Spleen (tissue), 11 donors: ENCODE results near the gene OR8B8. TPM values are rescaled to one million over a fixed set of nuclear protein-coding genes. Genes with fewer than 3 reads are reported as not detected.

Source experiments
- DNase-seq: peaks from one replicate; pipeline ENCODE4 v3.0.0-alpha.2; 2020
- H3K27ac ChIP-seq, 8 donors: fragments of 200-600 bp; sonication (generic) in 7 of 8; 1 replicate in 4 of 8; 2 replicates in 4 of 8; pipeline versions ENCODE4 v1.5.0 to v1.8.0; 2016 to 2021; ENCODE audit warnings: inconsistent platforms in 4 of 8, mild to moderate bottlenecking in 4 of 8, moderate library complexity in 1 of 8
- H3K27me3 ChIP-seq, 7 donors: fragments of 200-600 bp; sonication (generic) in 6 of 7; replicated peaks in 1 of 7; 1 replicate in 4 of 7; 2 replicates in 3 of 7; pipeline versions ENCODE4 v1.5.0 to v1.8.0; 2016 to 2021; ENCODE audit warnings: inconsistent platforms in 3 of 7, mild to moderate bottlenecking in 1 of 7
- H3K36me3 ChIP-seq, 6 donors: fragments of 200-600 bp; sonication (generic) in 5 of 6; 1 replicate in 4 of 6; 2 replicates in 2 of 6; pipeline versions ENCODE4 v1.5.0 to v1.8.0; 2016 to 2021; ENCODE audit warnings: inconsistent platforms in 2 of 6
- H3K4me1 ChIP-seq, 6 donors: fragments of 200-600 bp; sonication (generic) in 5 of 6; 1 replicate in 3 of 6; 2 replicates in 3 of 6; pipeline versions ENCODE4 v1.5.0 to v1.8.0; 2016 to 2021; ENCODE audit warnings: inconsistent platforms in 3 of 6
- H3K4me3 ChIP-seq, 8 donors: fragments of 200-600 bp; sonication (generic) in 7 of 8; 1 replicate in 4 of 8; 2 replicates in 4 of 8; pipeline versions ENCODE4 v1.5.0 to v1.8.0; 2016 to 2021; ENCODE audit warnings: inconsistent platforms in 4 of 8, mild to moderate bottlenecking in 4 of 8, moderate library complexity in 2 of 8
- H3K9me3 ChIP-seq, 8 donors: fragments of 200-600 bp; sonication (generic) in 7 of 8; 1 replicate in 4 of 8; 2 replicates in 4 of 8; pipeline versions ENCODE4 v1.5.0 to v1.8.0; 2016 to 2021; ENCODE audit warnings: inconsistent platforms in 4 of 8
- POLR2A ChIP-seq, 3 donors: fragments of 450-650 bp; IDR thresholded peaks; one replicate each; pipeline ENCODE4 v1.5.1; 2017; ENCODE audit warnings: antibody characterized with exemption in 3 of 3, mild to moderate bottlenecking in 1 of 3
- POLR2AphosphoS5 ChIP-seq, 3 donors: sonication (generic); formaldehyde crosslinking; IDR thresholded peaks; one replicate each; pipeline ENCODE4 v1.5.1; 2017; ENCODE audit warnings: antibody characterized with exemption in 3 of 3
- WGBS, 5 donors: extraction: QIAGEN DNeasy Blood & Tissue Kit in 3 of 5; methylation state at CpG; one replicate each; pipeline versions ENCODE4 v1.1.5 to v1.1.7; 2013 to 2018; 5-methylcytosine and 5-hydroxymethylcytosine counted together
- intact Hi-C: fragments of 100-400 bp; cut with DNase I; formaldehyde crosslinking; loops from one replicate; pipeline ENCODE4 v1.15.0; 2023; ENCODE audit warnings: low total_unique reads
- polyA plus RNA-seq, 3 donors: library from polyadenylated mRNA; stranded (reverse); fragments of 200-250 nt; gene quantifications; one replicate each; pipeline ENCODE4 v1.2.1, GENCODE V29; 2013
- total RNA-seq, 7 donors: library from RNA; depleted of rRNA in 3 of 7; stranded (reverse); fragments of >200 nt in 3 of 7; fragmentation: NEBNext Ultra II Directional in 4 of 7; extraction: Animal tissue kit (Norgen Biotek cat#: 25700) in 4 of 7; gene quantifications; one replicate each; pipeline versions ENCODE4 v1.1.0 to v1.2.1, GENCODE V29; 2016 to 2021
- TF ChIP-seq, protein P1 (sequence below), 11 experiments: fragments of 200-600 bp in 7 of 11; fragments of 450-650 bp in 4 of 11; sonication (generic) in 4 of 11; IDR thresholded peaks in 8 of 11; conservative IDR thresholded peaks in 3 of 11; 1 replicate in 7 of 11; 2 replicates in 4 of 11; pipeline versions ENCODE4 v1.4.0 to v1.8.0; 2016 to 2021; ENCODE audit warnings: antibody characterized with exemption in 11 of 11, inconsistent platforms in 4 of 11, mild to moderate bottlenecking in 1 of 11
- donor health status: healthy with polysubstance abuse.
- donor health status: DM: no; HTN: no; CAD: no; lungs with moderate emphysema.
- donor health status: DM: no; HTN: no; CAD: no.
- donor health status: Bipolar disorder and iron deficiency.
- donor health status: healthy.
- donor health status: DM: no; HTN: no; CAD: no.
- donor health status: DM: yes; HTN: yes; CAD: no.

The OR8B8 gene
- total and polyA plus RNA-seq, 10 donors: not detected

DNA sequence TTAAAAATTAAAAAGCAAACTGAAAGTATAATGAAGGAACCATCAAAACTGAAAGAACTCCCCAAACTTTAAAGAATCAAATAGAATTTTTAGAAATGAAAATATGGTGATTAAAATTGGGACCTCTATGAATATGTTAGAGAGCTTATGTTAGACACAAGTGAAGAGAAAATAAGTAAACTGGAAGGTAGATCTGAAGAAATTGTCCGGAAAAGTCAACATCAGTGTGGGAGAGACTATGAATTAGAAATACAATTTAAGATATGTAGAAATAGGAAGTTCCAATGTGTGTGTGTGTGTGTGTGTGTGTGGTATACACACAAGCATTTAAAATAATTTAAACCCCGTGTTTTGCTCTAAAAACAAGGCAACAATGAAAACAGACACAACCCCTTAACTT lies 15.9 kb downstream of the OR8B8 start:
- H3K4me3 ChIP-seq: no peak overlapping the region
- no peak overlapping the region for H3K27ac ChIP-seq
- TF ChIP-seq, protein P1, sequence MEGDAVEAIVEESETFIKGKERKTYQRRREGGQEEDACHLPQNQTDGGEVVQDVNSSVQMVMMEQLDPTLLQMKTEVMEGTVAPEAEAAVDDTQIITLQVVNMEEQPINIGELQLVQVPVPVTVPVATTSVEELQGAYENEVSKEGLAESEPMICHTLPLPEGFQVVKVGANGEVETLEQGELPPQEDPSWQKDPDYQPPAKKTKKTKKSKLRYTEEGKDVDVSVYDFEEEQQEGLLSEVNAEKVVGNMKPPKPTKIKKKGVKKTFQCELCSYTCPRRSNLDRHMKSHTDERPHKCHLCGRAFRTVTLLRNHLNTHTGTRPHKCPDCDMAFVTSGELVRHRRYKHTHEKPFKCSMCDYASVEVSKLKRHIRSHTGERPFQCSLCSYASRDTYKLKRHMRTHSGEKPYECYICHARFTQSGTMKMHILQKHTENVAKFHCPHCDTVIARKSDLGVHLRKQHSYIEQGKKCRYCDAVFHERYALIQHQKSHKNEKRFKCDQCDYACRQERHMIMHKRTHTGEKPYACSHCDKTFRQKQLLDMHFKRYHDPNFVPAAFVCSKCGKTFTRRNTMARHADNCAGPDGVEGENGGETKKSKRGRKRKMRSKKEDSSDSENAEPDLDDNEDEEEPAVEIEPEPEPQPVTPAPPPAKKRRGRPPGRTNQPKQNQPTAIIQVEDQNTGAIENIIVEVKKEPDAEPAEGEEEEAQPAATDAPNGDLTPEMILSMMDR (IDR thresholded peaks at IDR 0.05 in 8 of 11, conservative IDR thresholded peaks at IDR 0.05 in 3 of 11): no peak
- no peak for TF ChIP-seq POLR2AphosphoS5 (IDR thresholded peaks at IDR 0.05)
- TF ChIP-seq POLR2A (IDR thresholded peaks at IDR 0.05): no peak
- no peaks in the 10 kb centered on the region for H3K36me3 ChIP-seq
- H3K9me3 ChIP-seq: peaks cover 0 to 22% (median 13%) of the 10 kb centered on the region in 8 donors
- H3K27me3 ChIP-seq: no peaks in the 10 kb centered on the region
- 61 to 86% (median 75%) methylated on average over 2 of the region's 2 CpGs for WGBS, 5 donors
- H3K4me1 ChIP-seq: no peaks in the 10 kb centered on the region
- DNase-seq: no peak
- intact Hi-C loops: no loop called here

DNA sequence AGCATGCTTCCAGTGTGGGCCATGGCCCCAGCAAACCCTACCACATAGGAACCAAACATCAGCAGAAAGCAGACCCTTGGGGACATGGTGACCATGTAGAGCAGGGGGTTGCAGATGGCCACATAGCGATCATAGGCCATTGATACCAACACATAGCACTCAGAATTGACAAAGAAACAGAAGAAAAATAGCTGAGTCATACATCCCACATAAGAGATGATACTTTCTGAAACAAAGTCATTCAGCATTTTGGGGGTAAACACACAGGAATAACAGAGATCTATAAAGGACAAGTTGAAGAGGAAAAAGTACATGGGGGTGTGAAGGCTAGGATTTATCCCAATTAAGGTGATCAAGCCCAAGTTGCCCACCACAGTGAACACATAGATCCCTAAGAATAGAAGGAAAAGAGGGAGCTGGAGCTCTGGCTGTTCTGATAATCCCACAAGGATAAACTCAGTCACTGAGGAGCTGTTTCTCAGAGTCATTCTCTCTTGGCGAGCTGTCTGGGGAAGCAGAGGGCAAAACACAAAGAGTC lies 21.0 kb downstream of the OR8B8 start, which contains the start of gene OR8B4:
TSS of gene OR8B4 (minus strand) at position 488 of the 538 bp plus-strand sequence. CDS start at position 488, 0 bp downstream.
- Histone ChIP-seq H3K9me3 (peaks cover 0 to 9% (median 4%) of the 10 kb centered on the region in 8 donors), H3K4me1 (no peaks in the 10 kb centered on the region), H3K4me3 (no peak within 1 kb of the TSS), H3K36me3 (no peaks in the 10 kb centered on the region), H3K27ac (no peak within 1 kb of the TSS), H3K27me3 (peaks cover 0 to 14% (median 0%) of the 10 kb centered on the region in 7 donors)
- WGBS, 5 donors: 83 to 93% (median 86%) methylated on average over 2 of the region's 2 CpGs
- intact Hi-C loops: no loop called here
- no peak for DNase-seq
- no peak for TF ChIP-seq POLR2AphosphoS5 (IDR thresholded peaks at IDR 0.05)
- TF ChIP-seq, protein P1 (IDR thresholded peaks at IDR 0.05 in 8 of 11, conservative IDR thresholded peaks at IDR 0.05 in 3 of 11): no peak
- no peak for TF ChIP-seq POLR2A (IDR thresholded peaks at IDR 0.05)

DNA sequence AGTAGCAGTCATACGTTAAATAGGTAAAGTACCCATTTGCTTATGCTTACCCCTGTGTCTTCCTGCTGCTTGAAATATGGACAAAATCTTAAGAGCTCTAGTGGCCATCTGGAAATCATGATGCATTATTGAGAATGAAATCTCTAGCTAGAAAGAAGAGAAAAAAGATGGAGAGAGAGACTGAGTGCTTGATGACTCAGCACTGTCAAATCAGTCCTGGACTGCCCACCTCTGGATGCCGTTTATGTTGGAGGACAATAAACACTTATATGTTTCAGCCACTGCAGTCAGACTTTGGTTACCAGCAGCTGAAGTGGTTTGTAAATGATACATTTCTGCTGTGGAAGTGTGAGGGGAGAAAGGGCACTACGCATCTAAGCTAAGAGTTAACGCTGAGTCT lies 24.5 kb downstream of the OR8B8 start:
- WGBS, 5 donors: 67 to 74% (median 71%) methylated on average over 4 of the region's 4 CpGs
- Histone ChIP-seq H3K9me3 (no peaks in the 10 kb centered on the region), H3K36me3 (no peaks in the 10 kb centered on the region), H3K27ac (no peak overlapping the region), H3K4me3 (no peak overlapping the region), H3K4me1 (no peaks in the 10 kb centered on the region), H3K27me3 (peaks cover 0 to 14% (median 0%) of the 10 kb centered on the region in 7 donors)
- TF ChIP-seq POLR2A (IDR thresholded peaks at IDR 0.05): no peak
- intact Hi-C loops: no loop called here
- no peak for DNase-seq

DNA sequence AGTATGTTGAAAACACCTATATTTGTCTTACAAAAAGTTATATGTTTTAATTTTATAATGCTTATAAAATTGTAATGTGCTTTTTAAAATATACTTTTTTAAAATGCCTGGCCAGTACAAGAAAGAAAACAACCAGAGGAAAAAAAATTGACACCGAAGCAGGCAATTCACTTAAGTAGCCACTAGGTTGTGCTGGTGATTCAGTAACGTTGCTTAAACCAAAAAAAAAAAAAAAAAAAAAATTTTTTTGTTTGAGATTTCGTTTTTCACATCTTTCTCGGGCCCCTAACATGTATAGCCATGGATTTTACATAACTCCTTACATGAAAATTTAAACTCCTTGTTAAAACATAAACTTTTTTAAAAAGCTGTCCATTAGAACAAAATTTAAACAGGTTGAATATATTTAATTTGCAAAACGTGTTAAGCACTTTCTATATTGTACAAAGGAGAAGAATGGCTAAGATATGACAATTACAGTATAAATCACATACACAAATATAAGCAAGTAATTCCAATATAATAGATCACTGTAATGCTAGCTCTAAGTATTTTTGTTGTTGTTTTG lies 30.1 kb downstream of the OR8B8 start:
- DNase-seq: no peak
- H3K4me1 ChIP-seq: no peaks in the 10 kb centered on the region
- intact Hi-C loops: loop anchor here (5.0 kb wide), 1 partner anchor 167 kb away; no protein-coding TSS in a partner anchor
- no peaks in the 10 kb centered on the region for H3K36me3 ChIP-seq
- 13 to 18% (median 17%) methylated on average over 5 of the region's 5 CpGs for WGBS, 5 donors
- H3K9me3 ChIP-seq: no peaks in the 10 kb centered on the region
- H3K27ac ChIP-seq: no peak overlapping the region
- H3K4me3 ChIP-seq: no peak overlapping the region
- TF ChIP-seq POLR2A (IDR thresholded peaks at IDR 0.05): no peak
- TF ChIP-seq, protein P1 (IDR thresholded peaks at IDR 0.05 in 8 of 11, conservative IDR thresholded peaks at IDR 0.05 in 3 of 11): peak in 10 of 11 experiments; percentile 18 to 62 (median 48)
- H3K27me3 ChIP-seq: peaks cover 0 to 6% (median 0%) of the 10 kb centered on the region in 7 donors
